Raji (cell line): ENCODE data around the gene PIK3R5.

Experiments used
- POLR2A ChIP-seq: IDR thresholded peaks from 2 replicates; pipeline ENCODE4 v1.6.1; 2011; ENCODE audit warnings: low read depth, low read length, control low read depth; ENCODE audit not compliant: insufficient read depth

The PIK3R5 gene

DNA sequence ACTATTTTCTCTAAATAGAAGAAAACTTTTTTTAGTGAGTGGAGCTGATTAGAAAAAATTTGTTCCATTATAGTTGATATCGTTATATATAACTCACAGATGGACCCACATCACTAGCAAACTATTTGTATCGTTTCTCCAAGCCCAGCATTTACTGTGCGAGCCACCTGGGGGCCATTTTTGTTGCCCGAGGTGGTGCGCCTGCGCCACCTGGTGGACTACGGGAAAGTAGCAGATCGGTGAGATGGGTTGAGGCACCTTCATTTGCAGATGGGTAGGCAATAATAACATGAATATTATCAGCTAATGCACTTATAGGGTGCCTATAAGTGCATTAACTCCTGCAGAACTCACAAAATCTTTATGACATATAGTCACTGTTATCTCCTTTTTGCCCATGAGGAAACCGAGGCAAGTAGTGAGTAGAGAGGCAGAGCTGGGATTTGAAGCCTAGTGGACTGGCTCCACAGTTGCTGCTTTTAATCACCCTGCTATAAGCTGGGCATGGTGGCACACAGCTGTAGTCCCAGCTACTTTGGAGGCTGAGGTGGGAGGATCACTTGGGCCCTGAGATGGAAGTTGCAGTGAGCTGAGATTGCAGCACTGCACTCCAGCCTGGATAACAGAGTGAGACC lies 32.6 kb upstream of the PIK3R5 start:
- no peak for TF ChIP-seq POLR2A

DNA sequence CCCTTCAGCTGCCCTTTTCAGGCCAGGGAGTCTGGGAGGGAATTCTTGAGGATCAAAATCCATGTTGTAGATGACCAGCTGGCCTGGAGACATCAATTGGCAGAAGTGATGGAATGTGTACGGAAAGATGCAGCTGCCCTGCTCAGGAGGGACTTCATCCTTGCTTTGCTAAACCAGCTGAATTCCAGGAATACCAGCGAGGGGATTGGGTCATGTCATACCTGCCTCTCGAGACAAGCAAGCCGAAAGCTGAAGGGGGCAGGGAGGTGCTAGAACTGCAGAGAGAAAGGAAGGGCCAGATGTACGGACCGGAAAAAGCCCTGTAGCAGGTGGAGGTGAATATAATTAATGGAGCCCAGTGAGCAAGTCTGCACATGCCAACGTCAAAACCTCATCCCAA lies 30.2 kb upstream of the PIK3R5 start:
- no peak for TF ChIP-seq POLR2A

DNA sequence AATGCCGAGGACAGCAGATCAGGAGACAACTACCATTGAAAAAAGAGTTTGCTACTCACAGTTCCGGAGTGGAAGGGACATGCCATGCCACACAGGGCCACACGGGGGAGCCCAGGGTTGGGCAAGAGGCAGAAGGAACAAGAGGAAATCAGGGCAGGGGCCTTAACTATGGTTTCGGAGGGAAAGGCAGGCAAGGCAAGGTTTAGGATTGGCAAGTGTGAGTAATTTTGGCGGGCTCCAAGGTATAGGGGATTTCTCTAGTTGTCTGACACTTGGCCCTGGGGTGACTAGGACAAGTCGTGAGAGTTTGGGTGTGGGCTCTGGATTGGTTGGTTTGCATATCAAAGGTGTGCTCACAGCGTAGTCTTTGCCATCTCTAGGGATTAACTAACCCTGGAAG lies 28.8 kb upstream of the PIK3R5 start:
- no peak for TF ChIP-seq POLR2A

DNA sequence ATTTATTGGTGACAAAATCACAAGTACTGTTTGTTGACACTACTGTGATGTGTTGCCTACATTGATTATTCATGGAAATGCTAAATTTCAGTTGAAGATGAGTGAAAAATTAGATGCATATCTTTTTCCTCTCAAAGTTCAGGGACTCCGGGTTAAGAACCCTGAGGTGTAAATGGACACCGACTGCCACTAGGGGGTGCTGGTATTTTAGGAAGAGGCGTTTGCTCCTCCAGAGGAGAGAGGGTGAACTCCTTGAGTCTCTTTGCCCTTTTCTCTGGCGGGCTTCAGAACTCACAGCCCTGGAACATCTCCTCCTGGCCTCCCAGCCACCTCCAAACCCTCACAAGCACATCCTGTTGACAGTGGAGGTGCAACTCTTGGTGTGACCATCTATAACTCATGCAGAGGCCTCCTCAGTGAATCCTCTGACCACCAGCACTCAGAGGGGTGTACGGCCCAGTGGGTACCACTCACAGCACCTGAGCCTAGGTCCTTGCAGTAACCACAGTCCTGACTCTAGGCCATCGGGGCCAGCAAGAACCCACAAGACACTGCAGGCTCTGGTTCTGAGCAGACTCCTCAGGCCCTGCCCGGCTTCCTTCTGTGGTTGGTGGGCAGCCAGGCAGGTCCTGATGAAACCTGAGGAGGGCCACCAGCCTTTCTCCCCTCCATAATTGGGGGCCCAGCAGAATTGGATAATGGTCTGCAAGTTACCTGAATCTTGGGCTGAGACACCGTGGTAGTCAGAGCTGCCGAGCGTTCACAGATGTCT lies 26.2 kb upstream of the PIK3R5 start:
- no peak for TF ChIP-seq POLR2A

DNA sequence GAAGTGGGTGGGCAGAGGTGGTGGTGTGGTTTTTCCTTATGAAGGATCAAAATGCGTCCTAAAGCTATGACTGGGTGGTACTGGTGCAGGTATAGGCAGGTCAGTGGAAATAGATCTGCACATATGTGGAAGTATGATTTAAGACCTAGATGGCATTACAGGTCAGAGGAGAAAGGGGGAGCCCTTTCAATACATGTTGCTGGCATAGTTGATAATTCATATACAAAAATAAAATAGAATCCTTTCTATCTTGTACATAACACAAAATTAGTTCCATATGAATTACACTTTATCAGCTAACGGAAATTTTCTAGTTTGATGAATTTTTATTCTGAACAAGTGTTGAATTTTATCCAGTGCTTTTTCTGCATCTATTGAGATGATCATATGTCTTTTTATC lies 20.8 kb upstream of the PIK3R5 start:
- no peak for TF ChIP-seq POLR2A

DNA sequence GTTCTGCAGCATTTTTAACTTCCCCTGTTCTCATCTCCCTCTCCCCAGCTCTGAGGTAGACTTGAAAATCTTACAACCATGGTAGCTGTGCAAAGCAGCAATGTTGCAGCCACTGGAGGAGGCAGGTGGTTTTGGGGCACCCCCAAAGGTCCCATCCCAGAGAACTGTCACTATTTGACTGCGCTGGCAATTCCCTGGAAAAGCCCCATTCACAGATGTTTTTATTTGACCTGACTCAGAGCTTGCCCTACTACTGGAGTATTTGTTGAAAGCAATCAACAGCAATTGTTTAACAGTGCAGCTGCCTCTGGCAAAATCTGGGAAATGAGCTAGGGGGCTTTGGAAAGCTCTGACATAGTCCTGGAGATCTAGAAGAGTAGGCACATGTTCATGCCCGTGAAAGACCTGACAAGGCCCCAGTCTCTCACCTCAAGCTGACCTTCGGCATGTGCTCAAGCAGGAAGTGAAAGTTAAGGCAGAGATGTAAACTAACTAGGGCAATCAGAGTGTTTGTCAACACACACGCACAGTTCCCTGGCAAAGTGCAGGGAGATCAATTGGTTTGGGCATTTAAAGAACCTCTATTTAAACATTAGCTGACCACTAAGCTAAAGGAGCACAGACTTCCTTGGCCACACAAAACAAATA lies 19.7 kb upstream of the PIK3R5 start:
- TF ChIP-seq POLR2A: no peak

DNA sequence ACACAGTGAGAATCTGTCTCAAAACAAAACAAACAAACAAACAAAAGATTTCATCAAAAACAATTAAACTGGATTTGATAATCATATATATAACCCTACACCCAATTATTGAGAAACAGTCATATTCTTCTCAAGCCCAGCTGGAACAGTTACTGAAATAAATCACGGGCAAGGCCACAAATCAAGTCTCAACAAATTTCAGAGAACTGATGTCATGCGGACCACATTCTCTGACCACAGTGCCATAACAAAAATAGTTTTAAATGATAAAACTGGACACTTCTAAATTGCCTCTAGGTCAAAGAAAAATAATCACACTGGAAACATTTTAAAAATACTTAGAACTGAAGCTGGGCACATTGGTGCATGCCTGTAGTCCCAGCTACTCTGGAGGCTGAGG lies 15.9 kb upstream of the PIK3R5 start:
- TF ChIP-seq POLR2A: no peak

DNA sequence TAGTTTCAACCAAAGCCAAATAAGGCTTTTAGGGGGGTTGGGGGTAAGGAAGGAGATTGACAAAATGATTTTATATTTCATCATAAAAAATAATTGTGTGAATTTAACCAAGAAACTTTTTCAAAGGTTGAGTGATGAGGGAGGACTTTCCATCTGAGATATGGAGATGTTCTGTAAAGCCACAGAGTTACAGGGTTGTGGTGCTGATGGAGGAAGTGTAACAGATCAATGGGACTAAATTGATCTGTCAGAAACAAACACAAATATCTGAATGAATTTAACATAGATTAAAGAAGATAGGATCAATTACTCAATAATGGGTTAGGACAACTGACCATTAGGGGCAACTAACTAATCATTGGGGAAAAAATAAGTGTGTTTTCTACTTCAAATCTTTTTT lies 14.2 kb upstream of the PIK3R5 start:
- no peak for TF ChIP-seq POLR2A

DNA sequence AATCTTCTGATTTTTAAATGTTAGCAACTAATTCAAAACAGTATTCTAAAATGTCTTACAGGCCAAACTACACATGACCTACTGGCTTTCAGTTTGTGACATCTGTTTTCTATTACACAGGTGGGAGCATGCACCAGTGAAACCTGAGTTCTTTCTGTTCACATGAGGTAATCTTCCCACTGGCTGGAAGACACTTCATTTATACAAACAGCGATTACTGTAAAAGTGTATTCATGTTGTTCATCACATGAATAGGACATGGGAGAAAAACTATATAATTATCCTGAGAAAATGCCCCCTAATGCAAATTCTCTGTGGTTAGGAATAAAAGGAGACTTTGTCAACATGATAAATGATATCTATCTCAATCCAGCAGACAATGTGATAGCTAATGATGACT lies 11.1 kb upstream of the PIK3R5 start:
- TF ChIP-seq POLR2A: no peak

DNA sequence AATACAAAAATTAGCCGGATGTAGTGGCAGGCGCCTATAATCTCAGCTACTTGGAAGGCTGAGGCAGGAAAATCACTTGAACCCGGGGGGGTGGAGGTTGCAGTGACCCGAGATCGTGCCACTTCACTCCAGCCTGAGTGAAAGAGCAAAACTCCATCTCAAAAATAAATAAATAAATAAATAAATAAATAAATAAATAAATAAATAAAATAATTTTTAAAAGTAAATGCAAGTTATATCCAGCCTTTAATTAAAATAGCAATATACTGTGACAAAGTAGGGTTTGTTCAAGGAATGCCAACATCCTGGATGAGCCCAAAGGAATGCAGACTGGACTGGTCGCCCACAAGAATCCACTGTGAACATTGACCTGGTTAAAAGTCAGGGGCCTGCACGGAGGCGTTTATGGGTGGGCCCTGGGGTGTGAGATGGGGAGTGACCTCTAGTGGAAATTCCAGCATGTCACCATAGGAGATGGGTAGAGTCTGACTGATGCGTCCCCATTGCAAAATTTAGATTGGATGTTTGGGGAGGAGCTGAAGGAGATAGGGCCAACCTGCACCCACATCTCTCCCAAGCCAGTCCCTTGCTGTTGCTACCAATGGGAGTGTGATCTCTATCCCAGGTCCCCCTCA lies 9.7 kb upstream of the PIK3R5 start:
- TF ChIP-seq POLR2A: no peak

DNA sequence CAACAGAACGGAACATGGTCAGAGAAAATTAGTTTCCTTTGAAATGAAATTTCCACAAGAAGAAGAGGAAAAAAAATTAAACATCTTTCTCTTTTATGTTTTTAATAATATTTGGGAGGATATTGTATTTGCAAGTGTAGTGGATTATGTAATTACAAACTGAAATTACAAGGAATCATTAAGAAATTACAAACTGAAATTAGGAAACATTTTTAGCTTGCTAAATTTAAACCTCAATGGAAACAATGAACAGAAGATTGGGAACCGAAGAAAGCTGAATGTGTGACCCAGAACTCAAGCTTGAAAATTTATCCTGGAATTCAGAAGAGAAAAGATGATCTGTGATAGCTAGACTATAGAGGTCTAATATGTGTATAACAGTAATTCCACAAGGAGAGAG lies 4.4 kb upstream of the PIK3R5 start:
- TF ChIP-seq POLR2A: no peak

DNA sequence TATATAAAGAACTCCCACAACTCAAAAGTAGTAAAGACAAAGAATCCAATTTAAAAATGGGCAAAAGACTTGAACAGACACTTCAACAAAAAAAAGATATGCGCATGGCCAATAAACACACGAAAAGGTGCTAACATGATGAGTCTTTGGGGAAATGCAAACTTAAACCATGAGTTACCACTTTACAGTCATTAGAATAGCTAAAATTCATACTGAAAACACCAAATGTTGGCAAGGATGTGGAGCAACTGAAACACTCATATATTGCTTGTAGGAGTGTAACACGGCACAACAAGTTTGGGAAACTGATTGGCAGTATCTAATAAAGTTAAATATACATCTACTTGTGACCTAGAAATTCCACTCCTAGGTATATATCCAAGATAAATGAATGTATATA lies 3.0 kb upstream of the PIK3R5 start:
- TF ChIP-seq POLR2A: no peak

DNA sequence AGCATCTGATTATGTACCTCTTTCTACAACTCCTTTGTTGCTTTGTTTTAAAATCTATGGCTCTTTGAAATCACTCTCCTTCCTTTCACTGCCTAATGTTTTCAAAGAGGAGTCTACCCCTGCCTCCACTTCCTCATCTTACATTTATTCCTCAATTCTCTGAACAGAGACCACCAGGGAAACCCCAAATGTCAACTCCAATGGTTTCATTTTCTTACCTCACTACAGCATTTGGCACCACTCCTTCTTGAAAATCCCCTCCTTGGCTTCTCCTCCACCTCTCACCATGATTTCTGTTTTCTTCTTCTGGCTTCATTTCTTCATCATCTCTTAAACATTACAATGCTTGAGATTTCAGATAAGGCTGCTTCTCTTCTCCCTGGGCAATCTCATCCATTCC lies 2.4 kb upstream of the PIK3R5 start:
- no peak for TF ChIP-seq POLR2A

DNA sequence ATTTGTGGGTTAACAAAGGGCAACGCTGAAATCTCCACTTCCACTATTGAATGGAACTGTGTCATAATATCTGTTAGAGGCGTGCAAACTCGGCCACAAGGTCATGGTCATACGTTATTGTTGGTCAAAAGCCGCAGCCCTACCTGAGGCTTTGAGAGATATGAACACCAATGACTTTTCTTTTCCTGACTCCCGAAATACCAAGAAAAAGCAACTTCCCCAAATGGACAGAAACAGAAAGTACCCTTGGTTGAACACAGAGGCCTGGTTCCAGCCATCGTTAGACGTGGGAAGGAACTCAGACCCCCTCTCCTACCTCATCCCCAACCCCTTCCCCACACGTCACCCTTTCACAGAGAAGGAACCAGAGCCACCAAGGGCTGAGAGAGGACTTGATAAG lies 1.4 kb upstream of the PIK3R5 start:
- TF ChIP-seq POLR2A: no peak

DNA sequence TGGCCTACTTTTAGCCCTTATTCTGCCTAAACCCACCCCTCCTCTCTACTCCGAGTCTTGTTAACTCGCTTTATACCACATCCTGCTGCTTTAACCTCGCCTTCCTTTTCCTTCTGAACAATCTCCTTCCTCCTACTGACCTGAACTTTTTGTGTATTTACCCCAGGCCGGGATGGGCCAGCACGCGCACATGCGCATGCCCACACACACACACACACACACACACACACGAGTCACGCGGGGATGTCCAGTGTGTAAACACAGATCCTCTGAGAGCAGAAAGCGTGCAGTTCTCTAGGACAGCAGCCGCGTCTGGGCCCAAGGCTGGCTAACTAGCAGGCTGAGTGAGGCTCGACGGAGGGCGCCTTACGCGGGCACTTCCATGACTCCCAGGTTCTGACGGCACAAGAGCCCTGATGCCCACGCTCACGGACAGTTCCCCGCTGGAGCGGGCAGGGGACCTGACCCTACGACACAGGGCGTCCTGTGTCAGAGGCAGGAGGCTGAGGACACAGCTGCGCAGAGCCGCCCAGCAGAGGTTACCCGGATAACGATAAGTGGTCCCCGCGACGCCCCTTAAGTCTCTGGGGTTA lies 610 bp downstream of the PIK3R5 start:
- TF ChIP-seq POLR2A: no peak

DNA sequence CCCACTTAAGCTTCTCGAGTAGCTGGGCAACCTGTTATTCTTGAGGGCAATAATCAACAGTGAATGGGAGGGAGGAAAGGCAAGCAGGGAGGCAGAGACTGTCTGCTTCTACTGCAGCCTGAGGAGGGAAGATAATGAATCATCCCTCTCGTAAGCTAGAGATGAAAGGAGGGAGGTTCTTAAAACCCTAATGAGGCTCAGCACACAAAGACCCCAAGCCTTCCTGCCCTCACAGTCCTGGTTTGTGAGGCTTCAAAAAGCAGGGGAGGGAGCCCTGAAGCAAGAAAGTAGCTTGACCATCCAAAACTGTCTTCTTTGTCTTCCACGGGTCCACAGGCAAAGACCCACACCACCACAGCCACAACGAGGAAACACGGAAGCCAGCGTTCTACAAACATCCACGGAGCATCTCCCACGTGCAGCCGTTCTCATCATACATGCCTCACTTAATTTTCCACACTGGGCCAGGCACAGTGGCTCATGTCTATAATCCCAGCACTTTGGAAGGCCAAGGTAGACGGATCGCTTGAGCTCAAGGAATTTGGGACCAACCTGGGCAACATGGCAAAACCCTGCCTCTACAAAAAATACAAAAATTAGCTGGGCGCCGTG lies 1.8 kb downstream of the PIK3R5 start:
- no peak for TF ChIP-seq POLR2A

DNA sequence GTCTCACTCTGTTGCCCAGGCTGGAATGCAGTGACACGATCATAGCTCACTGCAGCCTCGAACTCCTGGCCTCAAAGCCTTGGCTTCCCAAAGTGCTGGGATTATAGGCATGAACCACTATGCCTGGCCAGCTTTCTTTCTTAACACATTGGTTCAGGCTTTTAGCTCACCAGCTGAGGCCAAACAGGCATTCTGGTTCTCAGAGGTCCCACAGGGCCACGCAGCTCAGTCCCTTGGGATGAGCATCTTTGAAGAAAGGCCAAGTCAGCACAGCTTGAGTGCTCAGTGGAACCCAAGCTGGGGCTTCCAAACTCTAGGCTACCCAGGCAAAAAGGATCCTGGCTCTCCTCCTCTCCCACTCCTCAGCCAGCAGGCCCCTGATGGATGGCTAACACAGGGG lies 2.5 kb downstream of the PIK3R5 start:
- TF ChIP-seq POLR2A: no peak
